A549 (cell line): ENCODE measurements around the gene ZNF511. TPM values are rescaled to one million over a fixed set of nuclear protein-coding genes. Genes with fewer than 3 reads are reported as not detected.

Source experiments
- ATAC-seq, 2 experiments: fragments of 200-7000 bp in 1 of 2; fragments of >200 bp in 1 of 2; cut with Nextera tagmentation in 1 of 2; cut with Tn5 transposase in 1 of 2; 3 replicates each; pipeline versions ENCODE4 v1.8.0 to v1.9.1; 2018 to 2020; ENCODE audit warnings: mild to moderate bottlenecking in 1 of 2, moderate library complexity in 1 of 2
- CTCF ChIA-PET: fragments of 300-600 bp; sonication (Branson Sonifier 250); formaldehyde crosslinking; extraction: SDS; loops from one replicate; lab custom pipeline; 2021; ENCODE audit warnings: antibody characterized with exemption, inconsistent platforms; lab: Yijun Ruan, JAX
- POLR2A ChIA-PET: fragments of 350-600 bp; formaldehyde crosslinking; extraction: SDS; loops from one replicate; lab custom pipeline; 2021; ENCODE audit warnings: antibody characterized with exemption, inconsistent platforms; lab: Yijun Ruan, JAX
- DNase-seq, 2 experiments: peaks; one replicate each; pipeline versions ENCODE4 v3.0.0 to v3.0.0-alpha.2; 2011 to 2016; ENCODE audit warnings: low read depth in 1 of 2, low spot score in 1 of 2
- FAIRE-seq: peaks from 2 replicates; lab custom pipeline; 2011; peaks lifted over from hg19 to GRCh38; lab: Jason Lieb, UNC
- H3K27ac ChIP-seq, 2 experiments: fragments of >200 bp; sonication (Bioruptor Twin); formaldehyde crosslinking; 3 replicates each; pipeline ENCODE4 v1.5.1; 2016 to 2017
- H3K4me1 ChIP-seq: fragments of >200 bp; sonication (Bioruptor Twin); formaldehyde crosslinking; 3 replicates; pipeline ENCODE4 v1.6.1; 2016
- H3K4me2 ChIP-seq: fragments of >200 bp; sonication (Bioruptor Twin); formaldehyde crosslinking; 3 replicates; pipeline ENCODE4 v1.6.1; 2016
- H3K4me3 ChIP-seq: fragments of >200 bp; sonication (Bioruptor Twin); formaldehyde crosslinking; 3 replicates; pipeline ENCODE4 v1.5.1; 2016
- H3K9me3 ChIP-seq: fragments of >200 bp; sonication (Bioruptor Twin); formaldehyde crosslinking; 3 replicates; pipeline ENCODE4 v1.6.1; 2016
- CTCF ChIP-seq: fragments of >200 bp; sonication (Bioruptor Twin); formaldehyde crosslinking; IDR thresholded peaks from 3 replicates; pipeline ENCODE4 v1.5.1; 2016
- E2F6 ChIP-seq: IDR thresholded peaks from 2 replicates; pipeline ENCODE4 v1.6.1; 2012; ENCODE audit warnings: low read depth, borderline replicate concordance
- ESRRA ChIP-seq: fragments of 150-350 bp; IDR thresholded peaks from 2 replicates; pipeline ENCODE4 v1.6.1; 2014; ENCODE audit warnings: mild to moderate bottlenecking, low read length, borderline replicate concordance
- FOSB ChIP-seq: fragments of 250-450 bp; sonication (Bioruptor Pico); IDR thresholded peaks from 2 replicates; pipeline ENCODE4 v1.5.0; 2020; ENCODE audit warnings: mild to moderate bottlenecking, moderate library complexity
- FOSL2 ChIP-seq, 2 experiments: fragments of 450-650 bp in 1 of 2; fragments of >200 bp in 1 of 2; sonication (Bioruptor Twin) in 1 of 2; formaldehyde crosslinking; IDR thresholded peaks; 2 replicates each; pipeline versions ENCODE4 v1.5.0 to v1.6.1; 2016 to 2020; ENCODE audit warnings: mild to moderate bottlenecking in 1 of 2, moderate library complexity in 1 of 2
- HES2 ChIP-seq: fragments of >200 bp; sonication (Bioruptor Twin); formaldehyde crosslinking; IDR thresholded peaks from 2 replicates; pipeline ENCODE4 v1.6.1; 2016
- HMGXB4 ChIP-seq: fragments of 250-450 bp; sonication (Bioruptor Pico); IDR thresholded peaks from 2 replicates; pipeline ENCODE4 v1.5.0; 2021; ENCODE audit warnings: mild to moderate bottlenecking, moderate library complexity, borderline replicate concordance
- HOXB13 ChIP-seq: fragments of 250-450 bp; sonication (Bioruptor Pico); IDR thresholded peaks from 2 replicates; pipeline ENCODE4 v1.5.0; 2020; ENCODE audit warnings: low read depth, mild to moderate bottlenecking, moderate library complexity
- JUN ChIP-seq, 2 experiments: fragments of >200 bp; sonication (Bioruptor Twin); formaldehyde crosslinking; IDR thresholded peaks; 2 replicates in 1 of 2; 3 replicates in 1 of 2; pipeline ENCODE4 v1.6.1; 2016 to 2017
- KDM1A ChIP-seq: fragments of 200-600 bp; sonication (generic); IDR thresholded peaks from 2 replicates; pipeline ENCODE4 v1.6.1; 2016; ENCODE audit warnings: low read depth, mild to moderate bottlenecking
- MAFK ChIP-seq: fragments of 450-650 bp; IDR thresholded peaks from 2 replicates; pipeline ENCODE4 v1.6.1; 2014; ENCODE audit not compliant: partially characterized antibody
- MYC ChIP-seq: IDR thresholded peaks from 2 replicates; pipeline ENCODE4 v1.6.1; 2012; ENCODE audit warnings: mild to moderate bottlenecking, inconsistent platforms, low read length, improper control_type of control experiment, borderline replicate concordance
- NFE2L2 ChIP-seq: fragments of 150-350 bp; conservative IDR thresholded peaks from 2 replicates; pipeline ENCODE4 v1.6.1; 2014; ENCODE audit warnings: low read length
- PBX3 ChIP-seq: IDR thresholded peaks from 2 replicates; pipeline ENCODE4 v1.6.1; 2012
- POLR2AphosphoS2 ChIP-seq: conservative IDR thresholded peaks from 2 replicates; pipeline ENCODE4 v1.6.1; 2012; ENCODE audit warnings: low read length, improper control_type of control experiment, inconsistent platforms
- RAD21 ChIP-seq, 2 experiments: fragments of >200 bp in 1 of 2; sonication (Bioruptor Twin) in 1 of 2; formaldehyde crosslinking in 1 of 2; IDR thresholded peaks in 1 of 2; conservative IDR thresholded peaks in 1 of 2; 2 replicates in 1 of 2; 3 replicates in 1 of 2; pipeline ENCODE4 v1.6.1; 2012 to 2018; ENCODE audit warnings: inconsistent platforms in 1 of 2
- RCOR1 ChIP-seq: fragments of 150-350 bp; IDR thresholded peaks from 2 replicates; pipeline ENCODE4 v1.6.1; 2014; ENCODE audit warnings: antibody characterized with exemption, low read length, low read depth
- RFX5 ChIP-seq: fragments of 450-650 bp; IDR thresholded peaks from 2 replicates; pipeline ENCODE4 v1.7.1; 2014; ENCODE audit warnings: antibody characterized with exemption, mild to moderate bottlenecking, moderate library complexity
- SMC3 ChIP-seq: fragments of >200 bp; sonication (Bioruptor Twin); formaldehyde crosslinking; IDR thresholded peaks from 3 replicates; pipeline ENCODE4 v1.6.1; 2018; ENCODE audit warnings: inconsistent platforms
- SREBF2 ChIP-seq: fragments of 450-650 bp; IDR thresholded peaks from 2 replicates; pipeline ENCODE4 v1.6.1; 2014; ENCODE audit warnings: mild to moderate bottlenecking, moderate library complexity
- TFCP2L1 ChIP-seq: fragments of 250-450 bp; sonication (Bioruptor Pico); IDR thresholded peaks from 2 replicates; pipeline ENCODE4 v1.5.0; 2021; ENCODE audit warnings: mild to moderate bottlenecking
- ZC3H11A ChIP-seq: fragments of 450-650 bp; IDR thresholded peaks from 2 replicates; pipeline ENCODE4 v1.6.1; 2014; ENCODE audit warnings: antibody characterized with exemption, mild to moderate bottlenecking
- WGBS: methylation state at CpG from one replicate; pipeline ENCODE4 v1.1.6; 2017; ENCODE audit errors: missing lambda C conversion rate; 5-methylcytosine and 5-hydroxymethylcytosine counted together
- polyA plus RNA-seq, 4 experiments: library from polyadenylated mRNA; depleted of rRNA in 3 of 4; stranded (reverse); fragments of >200 nt; fragmentation: RNase III in 1 of 4; extraction: RNeasy Plus Mini Kit Qiagen cat#74134 plus additional on column Dnase treatment in 1 of 4; gene quantifications; 2 replicates in 3 of 4; 3 replicates in 1 of 4; pipeline ENCODE4 v1.2.3, GENCODE V29; 2011 to 2017

ZNF511 gene
- polyA plus RNA-seq, 2 of the 4 experiments (the other 2 are of a cell fraction) = 40.2 to 43.6 TPM

- no peak overlapping the region for H3K4me2 ChIP-seq
- no peak overlapping the region for H3K4me3 ChIP-seq
- WGBS = 54% methylated on average over 6 of the region's 6 CpGs
- DNase-seq = no peak
- peaks cover 10% of the 10 kb centered on the region; the same call in 1 of the 3 replicates for H3K4me1 ChIP-seq
- TF ChIP-seq ESRRA (no peak), JUN (IDR thresholded peaks at IDR 0.05) (no peak), SMC3 (no peak), HES2 (no peak), RCOR1 (no peak), FOSB (CRISPR knock-in tag) (no peak), FOSL2 (IDR thresholded peaks at IDR 0.05) (no peak), FOSL2 (CRISPR knock-in tag; IDR thresholded peaks at IDR 0.05) (no peak), PBX3 (no peak)
- TF ChIP-seq, all 56 proteins: peak for 0
- no peaks in the 10 kb centered on the region for H3K9me3 ChIP-seq
- CTCF ChIA-PET = interaction anchor here (5.5 kb wide), 1 partner anchor 30 kb away, joined by 38 read pairs; no protein-coding TSS in a partner anchor
- ATAC-seq = no peak
- POLR2A ChIA-PET = interaction anchor here (0.7 kb wide), 1 partner anchor 79 kb away, joined by 3 read pairs; no protein-coding TSS in a partner anchor
- FAIRE-seq = no peak
- no peak overlapping the region for H3K27ac ChIP-seq
Observed at GRCh38 chr10:133359554-133359971, 50.8 kb downstream of the ZNF511 start.

- DNase-seq (no peak), ATAC-seq (no peak), FAIRE-seq (no peak)
- Histone ChIP-seq H3K27ac (no peak overlapping the region), H3K4me1 (peaks cover 10% of the 10 kb centered on the region; the same call in 1 of the 3 replicates), H3K9me3 (no peaks in the 10 kb centered on the region), H3K4me3 (no peak overlapping the region), H3K4me2 (no peak overlapping the region)
- no peak for TF ChIP-seq SMC3
- TF ChIP-seq TFCP2L1 (CRISPR knock-in tag) = no peak
- no peak for TF ChIP-seq RFX5
- TF ChIP-seq KDM1A = no peak
- no peak for TF ChIP-seq E2F6
- TF ChIP-seq RAD21 (conservative IDR thresholded peaks at IDR 0.05 in 1 of 2, IDR thresholded peaks at IDR 0.05 in 1 of 2) = no peak
- TF ChIP-seq ZC3H11A = no peak
- TF ChIP-seq MAFK = no peak
- TF ChIP-seq HOXB13 = no peak
- ChIA-PET CTCF (interaction anchor here (2.3 to 5.5 kb wide), 3 partner anchors 9 to 31 kb away, joined by 7 to 38 read pairs (median 13); no protein-coding TSS in a partner anchor), POLR2A (no interaction called here)
- 94% methylated on average over 17 of the region's 17 CpGs for WGBS
Observed at GRCh38 chr10:133359972-133360610, 51.4 kb downstream of the ZNF511 start.

GRCh38 chr10:133361227-133361626 lies 52.5 kb downstream of the ZNF511 start:
- Histone ChIP-seq H3K27ac (no peak overlapping the region), H3K4me1 (peaks cover 10% of the 10 kb centered on the region; the same call in 1 of the 3 replicates), H3K4me3 (no peak overlapping the region), H3K4me2 (no peak overlapping the region), H3K9me3 (no peaks in the 10 kb centered on the region)
- TF ChIP-seq SREBF2 (no peak), NFE2L2 (no peak), HES2 (no peak), POLR2AphosphoS2 (no peak), MYC (no peak), RFX5 (no peak), CTCF (no peak), HMGXB4 (CRISPR knock-in tag) (no peak)
- no peak for DNase-seq
- CTCF ChIA-PET = interaction anchor here (0.5 to 2.5 kb wide), 3 partner anchors 8 to 32 kb away, joined by 3 to 13 read pairs (median 7); no protein-coding TSS in a partner anchor
- FAIRE-seq = no peak
- no peak for ATAC-seq
- POLR2A ChIA-PET = interaction anchor here (0.8 to 1.7 kb wide), 3 partner anchors 12 to 37 kb away, joined by 3 to 8 read pairs (median 4); partner anchors contain the start of genes ECHS1 and PAOX
- 80% methylated on average over 5 of the region's 5 CpGs for WGBS
